GM21786 (cell line): ENCODE data around the gene UBL4A.

Experiments used
- ATAC-seq: cut with Tn5 transposase; IDR thresholded peaks from one replicate; pipeline ENCODE4 v1.9.1; 2021; ENCODE audit not compliant: unreplicated experiment

Gene UBL4A

GRCh38 chrX:154464806-154465365 is 21.5 kb downstream of the UBL4A start:
- ATAC-seq, result no peak

- no peak for ATAC-seq
Measured at GRCh38 chrX:154463611-154464220, 22.7 kb downstream of the UBL4A start.

DNA sequence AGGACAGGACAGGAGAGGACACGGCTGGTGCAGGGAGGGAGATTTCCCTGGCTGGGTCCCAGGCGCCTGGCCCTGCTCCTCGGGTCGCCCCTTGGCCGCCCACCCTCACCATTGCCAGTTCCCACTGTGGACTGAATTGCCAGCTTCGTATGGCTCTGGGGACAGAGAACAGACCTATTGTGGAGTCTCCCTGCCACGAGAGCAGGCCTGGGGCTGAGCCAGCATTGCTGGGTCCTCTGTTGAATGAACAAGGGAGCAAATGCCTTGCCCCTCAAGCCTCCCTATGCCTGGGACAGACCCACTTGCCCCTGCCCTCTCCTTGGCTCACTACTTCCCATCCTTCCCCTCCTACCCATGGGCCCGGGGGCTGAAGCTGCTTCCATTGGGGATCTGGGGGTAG is 24.0 kb downstream of the UBL4A start:
- no peak for ATAC-seq

DNA sequence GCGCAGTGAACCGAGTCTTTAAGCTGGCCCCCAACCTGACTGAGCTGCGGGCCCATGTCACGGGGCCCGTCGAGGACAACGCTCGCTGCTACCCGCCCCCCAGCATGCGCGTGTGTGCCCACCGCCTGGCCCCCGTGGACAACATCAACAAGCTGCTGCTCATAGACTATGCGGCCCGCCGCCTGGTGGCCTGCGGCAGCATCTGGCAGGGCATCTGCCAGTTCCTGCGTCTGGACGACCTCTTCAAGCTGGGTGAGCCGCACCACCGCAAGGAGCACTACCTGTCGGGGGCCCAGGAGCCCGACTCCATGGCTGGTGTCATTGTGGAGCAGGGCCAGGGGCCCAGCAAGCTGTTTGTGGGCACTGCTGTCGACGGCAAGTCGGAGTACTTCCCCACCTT is 26.1 kb downstream of the UBL4A start:
- no peak for ATAC-seq

- ATAC-seq, result no peak
Measured at GRCh38 chrX:154459832-154460231, 26.6 kb downstream of the UBL4A start.

DNA sequence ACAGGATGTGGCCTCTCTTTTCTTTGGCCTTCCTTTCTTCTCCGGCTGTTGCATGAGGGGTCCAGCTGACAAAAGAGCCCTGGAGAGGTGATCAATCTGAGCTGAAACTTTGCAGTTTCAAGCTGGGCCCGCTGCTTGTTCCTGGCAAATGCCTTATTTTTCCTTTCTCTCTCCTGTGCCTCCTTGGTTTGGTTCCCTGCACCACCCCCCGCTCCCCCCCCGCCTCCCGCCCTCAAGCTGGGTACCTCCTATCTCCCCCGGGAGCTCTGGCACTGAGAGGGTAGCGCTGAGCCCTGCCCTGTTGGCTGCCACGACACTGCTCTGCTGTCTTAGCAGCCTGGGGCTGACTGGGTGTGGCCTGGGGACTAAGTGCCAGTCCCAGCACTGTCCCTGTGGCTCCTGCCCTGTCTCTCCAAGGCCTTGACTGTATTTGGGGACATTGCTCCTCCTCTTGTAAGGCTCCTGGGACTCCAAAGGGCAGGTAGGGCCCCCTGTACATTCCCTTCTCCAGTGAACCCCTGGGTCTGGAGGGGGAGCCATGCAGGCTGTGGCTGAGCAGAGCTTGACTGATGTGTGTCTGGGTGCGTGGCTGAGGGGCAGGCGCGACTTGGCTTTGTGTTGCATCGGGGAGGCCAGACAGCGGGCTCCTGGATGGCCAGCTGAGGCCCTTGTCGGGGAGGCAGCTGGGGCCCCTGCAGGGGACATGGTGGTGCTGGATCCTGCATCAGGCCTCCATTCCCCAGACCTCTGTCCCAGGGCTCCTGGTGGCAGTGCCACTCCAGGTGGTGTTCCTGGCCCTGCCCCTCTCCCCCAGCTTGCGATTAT is 27.2 kb downstream of the UBL4A start:
- no peak for ATAC-seq

DNA sequence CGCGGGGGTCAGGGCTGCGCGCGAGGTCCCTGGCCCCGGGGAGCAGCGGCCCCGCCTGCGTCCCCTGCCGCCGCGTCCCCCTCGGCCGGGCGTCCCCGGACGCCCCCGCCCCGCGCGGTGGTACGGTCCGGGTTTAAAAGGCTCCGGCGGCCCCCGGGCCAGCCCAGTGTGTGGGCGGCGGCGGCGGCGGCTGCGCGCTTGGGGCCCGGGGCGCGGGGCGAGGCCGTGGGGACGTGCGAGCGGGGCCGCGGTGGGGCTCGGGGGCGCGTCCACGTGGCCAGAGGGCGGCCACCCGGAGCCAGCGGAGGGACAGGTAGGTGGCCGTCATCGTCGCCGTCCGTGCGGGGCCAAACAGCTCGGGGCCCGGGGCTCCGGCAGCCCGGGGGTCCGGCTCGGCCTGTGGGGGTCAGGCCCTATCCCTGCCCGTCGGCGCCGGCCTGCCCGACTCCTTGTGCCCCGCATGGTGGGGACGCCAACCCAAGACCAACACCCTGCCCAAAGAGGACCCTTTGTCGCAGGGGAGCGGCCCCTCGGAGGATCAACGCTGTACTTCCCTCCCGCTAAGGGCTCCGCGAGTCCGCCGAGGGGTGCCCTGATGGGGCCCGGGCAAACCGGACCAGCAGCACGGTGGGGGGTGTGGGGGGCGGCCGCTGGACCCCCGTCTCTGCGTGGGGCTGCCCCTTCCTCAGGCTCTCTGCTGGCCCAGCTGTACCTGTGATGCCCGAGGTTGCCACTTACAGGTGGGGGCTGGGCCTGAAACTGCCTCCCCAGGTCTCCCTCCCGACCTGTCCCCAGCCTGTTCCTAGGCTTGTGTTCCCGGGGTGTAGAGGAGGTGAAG is 28.1 kb downstream of the UBL4A start, which contains the start of gene PLXNA3:
Gene PLXNA3, plus strand, starts transcription at position 166 of the 838 bp plus-strand sequence. CDS start 1,903 bp downstream, outside the sequence.
- ATAC-seq, result peak; percentile 40

DNA sequence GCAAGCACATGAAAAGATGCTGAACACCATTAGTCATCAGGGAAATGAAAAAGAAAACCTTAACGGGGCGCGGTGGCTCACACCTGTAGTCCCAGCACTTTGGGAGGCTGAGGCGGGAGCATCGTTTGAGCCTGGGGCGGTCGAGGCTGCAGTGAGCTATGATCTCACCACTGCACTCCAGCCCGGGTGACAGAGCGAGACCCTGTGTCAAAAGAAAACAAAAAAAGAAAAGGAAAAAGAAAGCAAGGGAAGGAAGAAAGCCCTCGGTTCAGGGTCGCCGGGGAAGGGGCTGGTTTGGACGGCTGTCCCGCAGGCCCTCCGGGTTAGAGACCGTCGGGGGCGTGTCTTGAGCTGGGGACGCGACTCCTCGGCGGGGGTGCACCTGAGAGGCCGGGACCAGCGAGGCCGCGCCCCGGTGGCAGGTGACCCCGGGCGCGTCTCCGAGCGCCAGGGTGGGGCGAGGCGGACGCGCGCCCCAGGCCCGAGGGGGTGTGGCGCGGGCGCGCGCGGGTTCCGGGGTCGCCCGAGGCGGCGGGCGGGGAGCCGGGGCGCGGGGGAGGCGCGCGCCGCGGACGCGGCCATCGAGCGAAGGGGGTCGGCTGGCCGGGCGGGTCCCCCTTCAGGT is 28.8 kb downstream of the UBL4A start:
- ATAC-seq, result peak; percentile 52

- ATAC-seq, result no peak
Measured at GRCh38 chrX:154452823-154453222, 33.6 kb downstream of the UBL4A start.

- no peak for ATAC-seq
Measured at GRCh38 chrX:154450312-154450711, 36.1 kb downstream of the UBL4A start.

DNA sequence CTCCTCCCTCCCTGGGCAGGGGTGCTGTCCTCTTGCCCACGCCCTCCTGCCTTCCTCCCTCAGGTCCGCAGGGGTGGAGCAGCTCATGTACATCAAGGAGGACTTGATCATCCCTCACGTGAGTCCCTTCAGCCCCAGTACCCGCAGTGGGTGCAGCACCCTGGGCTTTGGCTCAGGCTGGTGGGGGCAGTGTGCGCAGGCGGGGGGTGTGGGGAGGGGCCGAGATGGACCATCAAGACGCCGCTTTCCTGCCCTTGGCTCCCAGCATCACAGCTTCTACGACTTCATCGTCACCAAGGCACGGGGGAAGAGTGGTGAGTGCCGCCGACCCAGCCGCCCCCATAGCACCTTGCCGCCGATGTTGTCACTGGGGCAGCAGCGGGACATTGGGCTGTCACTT is 36.8 kb downstream of the UBL4A start:
- ATAC-seq, result no peak

- ATAC-seq, result no peak
Measured at GRCh38 chrX:154448484-154448883, 37.9 kb downstream of the UBL4A start.

DNA sequence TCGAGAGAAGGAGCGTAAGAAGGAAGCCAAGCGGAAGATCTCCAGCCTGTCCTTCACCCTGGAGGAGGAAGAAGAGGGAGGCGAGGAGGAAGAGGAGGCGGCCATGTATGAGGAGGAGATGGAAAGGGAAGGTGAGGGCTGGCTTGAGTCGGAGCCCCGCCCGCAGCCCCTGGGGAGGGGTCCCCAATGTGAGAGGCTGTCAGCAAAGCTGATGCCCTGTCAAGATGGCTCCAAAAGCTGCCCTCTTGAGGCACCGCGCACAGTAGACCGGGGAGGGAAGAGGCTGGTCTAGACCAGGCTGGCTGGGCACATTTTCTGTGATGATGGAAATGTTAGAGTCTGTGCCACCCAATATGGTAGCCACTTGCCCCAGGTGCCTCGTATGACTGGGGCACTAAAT is 40.0 kb downstream of the UBL4A start:
- ATAC-seq, result no peak

DNA sequence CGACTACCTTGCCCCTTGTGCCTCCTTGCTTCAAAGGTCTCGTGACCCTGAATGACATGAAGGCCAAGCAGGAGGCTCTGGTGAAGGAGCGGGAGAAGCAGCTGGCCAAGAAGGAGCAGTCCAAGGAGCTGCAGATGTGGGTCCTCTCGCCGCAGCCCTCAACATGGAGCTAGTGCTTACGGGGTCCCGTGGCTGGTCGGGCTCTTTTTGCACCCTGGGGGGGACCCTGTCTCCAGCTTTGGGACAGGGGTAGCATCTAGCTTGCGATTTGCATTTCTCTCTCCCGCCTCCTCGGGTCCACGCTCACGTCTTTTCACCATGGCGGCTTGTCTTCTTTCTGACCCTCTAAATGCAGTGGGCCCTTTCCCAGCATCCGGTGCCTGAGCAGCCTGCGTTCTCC is 40.6 kb downstream of the UBL4A start:
- no peak for ATAC-seq

- no peak for ATAC-seq
Measured at GRCh38 chrX:154444755-154445246, 41.6 kb downstream of the UBL4A start.

DNA sequence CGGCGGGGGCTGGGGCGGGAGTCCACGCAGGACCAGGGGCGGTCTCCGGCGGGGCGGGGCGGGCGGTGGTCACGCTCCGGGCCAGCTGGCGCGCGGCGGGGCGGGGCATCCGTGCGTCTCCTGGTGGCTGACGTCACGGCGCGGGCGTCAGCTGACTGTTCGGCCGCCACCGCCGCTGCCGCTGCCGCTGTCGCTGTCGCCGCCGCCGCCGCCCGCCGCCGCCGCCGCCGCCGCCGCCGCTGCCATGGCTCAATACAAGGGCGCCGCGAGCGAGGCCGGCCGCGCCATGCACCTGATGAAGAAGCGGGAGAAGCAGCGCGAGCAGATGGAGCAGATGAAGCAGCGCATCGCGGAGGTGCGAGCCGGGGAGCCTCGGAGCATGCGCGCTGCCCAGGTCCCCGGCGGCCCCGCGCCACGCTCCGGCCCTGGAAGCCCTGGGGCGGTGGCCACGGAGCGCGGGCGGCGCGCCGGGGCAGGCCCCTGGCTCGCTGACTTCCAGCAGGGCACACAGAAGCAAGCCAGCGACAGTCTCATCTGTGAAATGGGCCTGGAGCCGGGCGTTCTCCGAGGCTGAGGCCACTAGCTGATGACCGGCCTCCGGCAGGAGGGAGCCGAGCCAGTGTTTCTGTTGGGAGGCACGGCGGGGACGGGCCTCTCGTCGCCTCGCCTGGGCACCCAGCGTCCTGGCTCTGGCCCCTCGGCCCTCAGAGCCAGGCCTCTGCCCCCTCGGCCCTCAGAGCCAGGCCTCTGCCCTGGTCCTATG is 42.2 kb downstream of the UBL4A start, which contains the start of gene FAM50A:
Gene FAM50A, plus strand, starts transcription at position 150 of the 763 bp plus-strand sequence. Its CDS starts 95 bp downstream, at position 245.
- ATAC-seq, result peak; percentile 75

GRCh38 chrX:154443479-154443910 is 42.9 kb downstream of the UBL4A start:
- no peak for ATAC-seq

GRCh38 chrX:154441984-154442707 is 44.3 kb downstream of the UBL4A start:
- no peak for ATAC-seq

- no peak for ATAC-seq
Measured at GRCh38 chrX:154441564-154441963, 44.9 kb downstream of the UBL4A start.
